Endodermal cell (in vitro differentiated cells): ENCODE results near the gene STK25. TPM values are rescaled to one million over a fixed set of nuclear protein-coding genes. Genes with fewer than 3 reads are reported as not detected.
"Not testable (repeated sequence)": the region's sequence is repeated elsewhere in the genome, so short reads cannot be mapped to it uniquely, and the experiment has no call there.

Experiments
- DNase-seq: peaks from one replicate; pipeline ENCODE4 v3.0.0-alpha.2; 2017
- H3K27ac ChIP-seq: 2 replicates; pipeline ENCODE4 v1.5.1; 2013; ENCODE audit warnings: mild to moderate bottlenecking, low read depth, low read length, moderate library complexity
- H3K27me3 ChIP-seq: 2 replicates; pipeline ENCODE4 v1.6.1; 2013; ENCODE audit warnings: mild to moderate bottlenecking, low read length, moderate library complexity; ENCODE audit not compliant: insufficient read depth, control insufficient read depth, poor library complexity, severe bottlenecking
- H3K36me3 ChIP-seq: 2 replicates; pipeline ENCODE4 v1.7.0; 2013; ENCODE audit warnings: mild to moderate bottlenecking, low read length, moderate library complexity; ENCODE audit not compliant: control insufficient read depth, insufficient read depth
- H3K4me1 ChIP-seq: one replicate; pipeline ENCODE4 v1.7.0; 2013; ENCODE audit warnings: low read length; ENCODE audit not compliant: control insufficient read depth, insufficient read depth
- H3K4me3 ChIP-seq: 2 replicates; pipeline ENCODE4 v1.5.1; 2013; ENCODE audit warnings: mild to moderate bottlenecking, low read length, moderate library complexity
- H3K9ac ChIP-seq: 2 replicates; pipeline ENCODE4 v1.6.1; 2013; ENCODE audit warnings: mild to moderate bottlenecking, low read length, moderate library complexity; ENCODE audit not compliant: poor library complexity, severe bottlenecking; ENCODE audit errors: extremely low read depth
- H3K9me3 ChIP-seq: 2 replicates; pipeline ENCODE4 v1.6.1; 2013; ENCODE audit warnings: mild to moderate bottlenecking, low read length, moderate library complexity; ENCODE audit not compliant: control insufficient read depth
- H3K27ac Mint-ChIP-seq: 2 replicates; pipeline ENCODE4 v1.8.0; 2020; ENCODE audit warnings: mixed read lengths
- H3K27me3 Mint-ChIP-seq: 2 replicates; pipeline ENCODE4 v1.8.0; 2021; ENCODE audit warnings: mild to moderate bottlenecking, mixed read lengths; ENCODE audit not compliant: insufficient read depth
- H3K36me3 Mint-ChIP-seq: 2 replicates; pipeline ENCODE4 v1.8.0; 2020; ENCODE audit warnings: low read depth, mixed read lengths
- H3K4me1 Mint-ChIP-seq: 2 replicates; pipeline ENCODE4 v1.8.0; 2020; ENCODE audit warnings: mixed read lengths
- H3K4me3 Mint-ChIP-seq: 2 replicates; pipeline ENCODE4 v1.8.0; 2020; ENCODE audit warnings: mild to moderate bottlenecking, moderate library complexity, mixed read lengths
- H3K9me3 Mint-ChIP-seq: 2 replicates; pipeline ENCODE4 v1.8.0; 2020; ENCODE audit warnings: mild to moderate bottlenecking, mixed read lengths
- WGBS, 2 experiments: methylation state at CpG; one replicate each; pipeline versions ENCODE4 v1.1.5 to v1.1.7; 2013; ENCODE audit warnings: missing lambda C conversion rate in 2 of 2, mixed read lengths in 1 of 2; ENCODE audit not compliant: insufficient coverage in 1 of 2, insufficient read length in 1 of 2; 5-methylcytosine and 5-hydroxymethylcytosine counted together
- total RNA-seq, 2 donors: library from RNA; stranded (reverse); fragmentation: NEBNext Ultra II Directional in 1 of 2; extraction: Animal tissue kit (Norgen Biotek cat#: 25700) in 1 of 2; gene quantifications; 2 replicates in 1 of 2; 3 replicates in 1 of 2; pipeline ENCODE4 v1.2.1, GENCODE V29; 2021
- TF ChIP-seq, protein P1 (sequence below): fragments of 200-600 bp; sonication (generic); conservative IDR thresholded peaks from 2 replicates; pipeline ENCODE4 v1.5.0; 2021; ENCODE audit warnings: antibody characterized with exemption, mild to moderate bottlenecking

The STK25 gene
- total RNA-seq, 2 donors from 2014 or later, result 226 to 252 TPM

GRCh38 chr2:241530571-241530970 is 22.2 kb upstream of the STK25 start:
- no peaks in the 10 kb centered on the region for H3K4me1 ChIP-seq
- no peak overlapping the region for H3K4me3 ChIP-seq
- TF ChIP-seq, protein P1, sequence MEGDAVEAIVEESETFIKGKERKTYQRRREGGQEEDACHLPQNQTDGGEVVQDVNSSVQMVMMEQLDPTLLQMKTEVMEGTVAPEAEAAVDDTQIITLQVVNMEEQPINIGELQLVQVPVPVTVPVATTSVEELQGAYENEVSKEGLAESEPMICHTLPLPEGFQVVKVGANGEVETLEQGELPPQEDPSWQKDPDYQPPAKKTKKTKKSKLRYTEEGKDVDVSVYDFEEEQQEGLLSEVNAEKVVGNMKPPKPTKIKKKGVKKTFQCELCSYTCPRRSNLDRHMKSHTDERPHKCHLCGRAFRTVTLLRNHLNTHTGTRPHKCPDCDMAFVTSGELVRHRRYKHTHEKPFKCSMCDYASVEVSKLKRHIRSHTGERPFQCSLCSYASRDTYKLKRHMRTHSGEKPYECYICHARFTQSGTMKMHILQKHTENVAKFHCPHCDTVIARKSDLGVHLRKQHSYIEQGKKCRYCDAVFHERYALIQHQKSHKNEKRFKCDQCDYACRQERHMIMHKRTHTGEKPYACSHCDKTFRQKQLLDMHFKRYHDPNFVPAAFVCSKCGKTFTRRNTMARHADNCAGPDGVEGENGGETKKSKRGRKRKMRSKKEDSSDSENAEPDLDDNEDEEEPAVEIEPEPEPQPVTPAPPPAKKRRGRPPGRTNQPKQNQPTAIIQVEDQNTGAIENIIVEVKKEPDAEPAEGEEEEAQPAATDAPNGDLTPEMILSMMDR, result no peak
- H3K9ac ChIP-seq, result no peak overlapping the region
- H3K9me3 ChIP-seq, result peaks cover 5% of the 10 kb centered on the region
- no peaks in the 10 kb centered on the region for H3K36me3 ChIP-seq
- H3K9me3 Mint-ChIP-seq, result peaks cover 16% of the 10 kb centered on the region
- no peaks in the 10 kb centered on the region for H3K4me1 Mint-ChIP-seq
- no peak overlapping the region for H3K27ac ChIP-seq
- H3K27me3 Mint-ChIP-seq, result peaks cover 8% of the 10 kb centered on the region
- no peak overlapping the region for H3K27ac Mint-ChIP-seq
- H3K27me3 ChIP-seq, result peaks cover 4% of the 10 kb centered on the region
- H3K4me3 Mint-ChIP-seq, result no peak overlapping the region
- no peak for DNase-seq
- WGBS, 2 experiments, result 85 to 97% methylated on average over 5 to 8 of the region's 8 CpGs
- H3K36me3 Mint-ChIP-seq, result no peaks in the 10 kb centered on the region

GRCh38 chr2:241525818-241526780 is 17.7 kb upstream of the STK25 start:
- H3K4me1 ChIP-seq, H3K4me3 ChIP-seq, H3K4me3 Mint-ChIP-seq, DNase-seq, H3K27me3 Mint-ChIP-seq, H3K4me1 Mint-ChIP-seq, H3K36me3 ChIP-seq, H3K9ac ChIP-seq, H3K27ac Mint-ChIP-seq, H3K27me3 ChIP-seq, H3K27ac ChIP-seq, H3K36me3 Mint-ChIP-seq: not testable (repeated sequence)
- peaks cover 12% of the 10 kb centered on the region for H3K9me3 ChIP-seq
- 90 to 92% methylated on average over 19 to 31 of the region's 31 CpGs for WGBS, 2 experiments
- peaks cover 33% of the 10 kb centered on the region for H3K9me3 Mint-ChIP-seq

- WGBS, 2 experiments, result 80 to 83% methylated on average over 5 of the region's 5 CpGs
- Mint-ChIP-seq H3K36me3 (no peaks in the 10 kb centered on the region), H3K27ac (no peak overlapping the region), H3K9me3 (peaks cover 34% of the 10 kb centered on the region), H3K27me3 (no peaks in the 10 kb centered on the region), H3K4me1 (no peaks in the 10 kb centered on the region), H3K4me3 (no peak overlapping the region)
- H3K4me1 ChIP-seq, result no peaks in the 10 kb centered on the region
- H3K27me3 ChIP-seq, result no peaks in the 10 kb centered on the region
- H3K27ac ChIP-seq, result no peak overlapping the region
- H3K9me3 ChIP-seq, result peaks cover 13% of the 10 kb centered on the region
- H3K4me3 ChIP-seq, result no peak overlapping the region
- no peak overlapping the region for H3K9ac ChIP-seq
- DNase-seq, result no peak
- TF ChIP-seq, protein P1, result no peak
- H3K36me3 ChIP-seq, result no peaks in the 10 kb centered on the region
Measured at GRCh38 chr2:241522477-241522876, 14.1 kb upstream of the STK25 start.
